Measurements from ENCODE around the gene ASNS. TPM values are rescaled to one million over a fixed set of nuclear protein-coding genes. Genes with fewer than 3 reads are reported as not detected.

Gene ASNS
- total and polyA plus RNA-seq, 8 donors = 4.7 to 52.5 (median 24.5) TPM

DNA sequence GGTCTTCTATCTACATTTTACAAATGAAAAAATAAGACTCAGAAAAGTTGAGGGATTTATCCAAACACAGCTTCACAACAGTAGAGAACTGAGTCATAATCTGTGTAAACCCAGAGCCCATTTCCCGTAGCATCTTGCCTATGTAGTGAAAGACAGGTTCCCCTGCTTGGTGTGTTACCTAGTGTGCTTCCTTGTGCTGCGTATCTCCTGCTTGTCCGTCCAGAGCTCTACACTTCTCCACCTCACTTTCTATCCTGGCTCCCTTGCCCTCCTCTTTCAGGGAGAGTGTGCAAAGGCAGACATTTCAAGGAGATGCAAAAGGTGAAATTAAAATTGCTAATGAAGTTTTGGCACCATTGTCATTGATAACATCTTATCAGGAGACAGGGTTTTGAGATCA, 1.4 kb upstream of the ASNS start:
- Histone ChIP-seq H3K9me3 (no peaks in the 10 kb centered on the region), H3K4me3 (no peak overlapping the region), H3K27ac (no peak overlapping the region), H3K4me1 (peaks cover 5 to 18% (median 10%) of the 10 kb centered on the region in 4 donors), H3K27me3 (no peaks in the 10 kb centered on the region), H3K36me3 (peaks cover 0 to 7% (median 1%) of the 10 kb centered on the region in 4 donors)
- no peak for DNase-seq
- 65 to 82% (median 70%) methylated on average over 3 of the region's 3 CpGs for WGBS, 5 donors
- intact Hi-C loops (cut with DNase I; ENCODE audit: low total_unique reads) = no loop called here
- no peak for TF ChIP-seq POLR2A (IDR thresholded peaks at IDR 0.05)
- TF ChIP-seq POLR2AphosphoS5 (IDR thresholded peaks at IDR 0.05) = no peak
- no peak for TF ChIP-seq EP300 (IDR thresholded peaks at IDR 0.05)
- TF ChIP-seq, protein P1, sequence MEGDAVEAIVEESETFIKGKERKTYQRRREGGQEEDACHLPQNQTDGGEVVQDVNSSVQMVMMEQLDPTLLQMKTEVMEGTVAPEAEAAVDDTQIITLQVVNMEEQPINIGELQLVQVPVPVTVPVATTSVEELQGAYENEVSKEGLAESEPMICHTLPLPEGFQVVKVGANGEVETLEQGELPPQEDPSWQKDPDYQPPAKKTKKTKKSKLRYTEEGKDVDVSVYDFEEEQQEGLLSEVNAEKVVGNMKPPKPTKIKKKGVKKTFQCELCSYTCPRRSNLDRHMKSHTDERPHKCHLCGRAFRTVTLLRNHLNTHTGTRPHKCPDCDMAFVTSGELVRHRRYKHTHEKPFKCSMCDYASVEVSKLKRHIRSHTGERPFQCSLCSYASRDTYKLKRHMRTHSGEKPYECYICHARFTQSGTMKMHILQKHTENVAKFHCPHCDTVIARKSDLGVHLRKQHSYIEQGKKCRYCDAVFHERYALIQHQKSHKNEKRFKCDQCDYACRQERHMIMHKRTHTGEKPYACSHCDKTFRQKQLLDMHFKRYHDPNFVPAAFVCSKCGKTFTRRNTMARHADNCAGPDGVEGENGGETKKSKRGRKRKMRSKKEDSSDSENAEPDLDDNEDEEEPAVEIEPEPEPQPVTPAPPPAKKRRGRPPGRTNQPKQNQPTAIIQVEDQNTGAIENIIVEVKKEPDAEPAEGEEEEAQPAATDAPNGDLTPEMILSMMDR (IDR thresholded peaks at IDR 0.05) = no peak

DNA sequence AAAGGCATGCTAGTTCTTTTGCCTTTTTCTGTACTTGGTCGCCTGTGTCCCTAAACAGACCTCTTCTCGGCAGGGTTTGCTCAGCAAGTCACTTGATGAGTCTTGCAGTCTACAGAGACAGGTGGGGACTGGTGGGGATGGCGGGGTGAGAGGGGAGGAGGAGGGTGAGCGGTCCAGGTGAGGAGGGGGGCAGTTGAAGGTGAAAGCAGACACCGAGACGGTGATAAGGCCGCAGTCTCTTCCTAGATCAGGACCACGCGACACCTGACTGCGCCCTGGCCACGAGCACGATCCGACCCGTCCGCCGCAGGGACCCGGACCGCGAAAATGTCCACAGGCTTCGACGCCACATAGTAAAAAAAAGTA, 566 bp downstream of the ASNS start:
- Histone ChIP-seq H3K27me3 (no peaks in the 10 kb centered on the region), H3K9me3 (no peaks in the 10 kb centered on the region), H3K27ac (peak overlapping the region; percentile 83 to 86 (median 85)), H3K36me3 (peaks cover 0 to 25% (median 11%) of the 10 kb centered on the region in 4 donors), H3K4me1 (peaks cover 5 to 18% (median 10%) of the 10 kb centered on the region in 4 donors), H3K4me3 (peak overlapping the region; percentile 61 to 81 (median 70))
- DNase-seq = no peak
- intact Hi-C loops (cut with DNase I; ENCODE audit: low total_unique reads) = no loop called here
- 2 to 5% (median 3%) methylated on average over 8 to 21 of the region's 21 CpGs for WGBS, 5 donors
- TF ChIP-seq POLR2A (IDR thresholded peaks at IDR 0.05) (no peak), POLR2AphosphoS5 (IDR thresholded peaks at IDR 0.05) (no peak), EP300 (IDR thresholded peaks at IDR 0.05) (no peak)
- TF ChIP-seq, protein P1 (IDR thresholded peaks at IDR 0.05) = no peak

DNA sequence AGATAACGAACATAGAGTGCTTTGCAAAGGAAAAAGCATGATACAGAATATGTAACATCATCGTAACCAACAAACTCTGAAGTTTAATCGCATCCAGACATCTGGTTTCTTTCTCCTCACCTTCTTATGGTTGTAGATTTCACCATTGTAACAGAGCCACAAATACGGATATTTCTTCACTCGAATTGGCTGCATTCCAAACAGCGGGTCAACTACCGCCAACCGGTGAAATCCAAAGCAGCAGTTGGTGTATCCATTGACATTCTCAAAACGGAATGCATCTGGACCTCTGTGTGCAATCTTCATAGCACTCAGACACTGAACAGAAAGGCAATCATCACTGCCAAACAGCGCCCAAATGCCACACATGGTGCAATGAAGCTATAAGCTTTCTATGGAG, 3.4 kb downstream of the ASNS start:
- TF ChIP-seq POLR2AphosphoS5 (IDR thresholded peaks at IDR 0.05) = no peak
- TF ChIP-seq POLR2A (IDR thresholded peaks at IDR 0.05) = no peak
- Histone ChIP-seq H3K4me1 (peaks cover 5 to 18% (median 10%) of the 10 kb centered on the region in 4 donors), H3K27ac (no peak overlapping the region), H3K9me3 (no peaks in the 10 kb centered on the region), H3K27me3 (no peaks in the 10 kb centered on the region), H3K4me3 (no peak overlapping the region), H3K36me3 (peaks cover 0 to 38% (median 26%) of the 10 kb centered on the region in 4 donors)
- WGBS, 5 donors = 77 to 92% (median 89%) methylated on average over 10 of the region's 10 CpGs
- DNase-seq = peak in 1 of 2 donors; percentile 9
- intact Hi-C loops (cut with DNase I; ENCODE audit: low total_unique reads) = no loop called here

DNA sequence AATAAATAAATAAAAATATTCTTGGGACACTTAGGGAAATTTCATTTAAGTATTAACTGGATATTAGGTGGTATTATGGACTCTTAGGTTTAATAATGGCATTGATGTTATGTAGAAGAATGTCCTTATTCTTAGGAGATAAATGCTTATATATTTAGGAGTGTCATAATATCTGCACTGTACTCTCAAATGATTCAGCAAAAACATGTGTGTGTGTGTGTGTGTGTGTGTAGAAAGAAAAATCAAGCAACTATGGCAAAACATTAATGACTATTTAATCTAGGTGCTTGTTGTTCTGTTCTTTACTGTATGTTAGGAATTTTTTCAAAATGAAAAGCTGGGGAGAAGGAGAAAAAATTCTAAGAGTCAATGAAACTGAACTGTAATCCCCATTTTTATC, 3.9 kb downstream of the ASNS start:
- Histone ChIP-seq H3K27ac (no peak overlapping the region), H3K27me3 (no peaks in the 10 kb centered on the region), H3K9me3 (no peaks in the 10 kb centered on the region), H3K4me1 (peaks cover 5 to 18% (median 10%) of the 10 kb centered on the region in 4 donors), H3K36me3 (peaks cover 0 to 43% (median 30%) of the 10 kb centered on the region in 4 donors), H3K4me3 (no peak overlapping the region)
- intact Hi-C loops (cut with DNase I; ENCODE audit: low total_unique reads) = no loop called here
- no peak for TF ChIP-seq POLR2A (IDR thresholded peaks at IDR 0.05)
- TF ChIP-seq POLR2AphosphoS5 (IDR thresholded peaks at IDR 0.05) = no peak
- no peak for TF ChIP-seq EP300 (IDR thresholded peaks at IDR 0.05)
- TF ChIP-seq, protein P1 (IDR thresholded peaks at IDR 0.05) = no peak
- DNase-seq = no peak

DNA sequence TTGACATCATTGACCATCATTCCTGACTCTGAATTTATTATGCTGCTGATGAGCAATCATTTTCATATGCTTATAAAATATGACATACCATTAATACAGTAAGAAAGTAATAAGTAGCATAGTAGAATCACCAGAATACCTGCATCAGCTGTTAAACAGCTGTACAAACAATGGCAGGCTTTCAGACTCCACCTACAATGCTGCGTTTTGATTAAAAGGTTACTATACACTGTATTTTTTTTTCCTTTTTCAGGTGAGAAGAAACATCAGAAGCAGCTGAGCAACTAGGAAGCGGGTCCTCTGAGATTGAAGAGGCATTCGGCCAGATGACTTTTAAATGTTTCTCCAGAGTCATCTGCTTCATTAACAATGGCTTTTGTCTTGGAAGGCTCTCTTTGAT, 7.1 kb downstream of the ASNS start:
- intact Hi-C loops (cut with DNase I; ENCODE audit: low total_unique reads) = no loop called here
- no peak overlapping the region for H3K27ac ChIP-seq
- TF ChIP-seq POLR2A (IDR thresholded peaks at IDR 0.05) = no peak
- TF ChIP-seq EP300 (IDR thresholded peaks at IDR 0.05) = no peak
- TF ChIP-seq POLR2AphosphoS5 (IDR thresholded peaks at IDR 0.05) = no peak
- TF ChIP-seq, protein P1 (IDR thresholded peaks at IDR 0.05) = no peak
- no peak for DNase-seq
- H3K27me3 ChIP-seq = no peaks in the 10 kb centered on the region
- peaks cover 0 to 48% (median 34%) of the 10 kb centered on the region in 4 donors for H3K36me3 ChIP-seq
- WGBS, 5 donors = 45 to 68% (median 63%) methylated on average over 3 of the region's 3 CpGs
- H3K9me3 ChIP-seq = no peaks in the 10 kb centered on the region
- no peaks in the 10 kb centered on the region for H3K4me1 ChIP-seq
- no peak overlapping the region for H3K4me3 ChIP-seq
